Thoracic aorta (tissue), 2 donors: Measurements from ENCODE around the gene ZSCAN26. TPM values are rescaled to one million over a fixed set of nuclear protein-coding genes. Genes with fewer than 3 reads are reported as not detected.

Experiments
- ATAC-seq: fragments of 150-250 bp; one replicate; pipeline ENCODE4 v1.8.0; 2017; ENCODE audit warnings: low read depth; ENCODE audit not compliant: insufficient number of reproducible peaks, low FRiP score
- DNase-seq: peaks from one replicate; pipeline ENCODE4 v3.0.0-alpha.2; 2020; ENCODE audit warnings: low spot score
- H3K27ac ChIP-seq, 2 donors: fragments of 200-600 bp; sonication (generic); 1 replicate in 1 of 2; 2 replicates in 1 of 2; pipeline ENCODE4 v1.5.1; 2016; ENCODE audit warnings: mild to moderate bottlenecking in 2 of 2, moderate library complexity in 2 of 2
- H3K27me3 ChIP-seq: fragments of 200-600 bp; sonication (generic); replicated peaks from 2 replicates; pipeline ENCODE4 v1.6.0; 2016; ENCODE audit warnings: mild to moderate bottlenecking; ENCODE audit not compliant: insufficient read depth
- H3K36me3 ChIP-seq: fragments of 200-600 bp; sonication (generic); one replicate; pipeline ENCODE4 v1.5.1; 2016
- H3K4me1 ChIP-seq, 2 donors: fragments of 200-600 bp; sonication (generic); 1 replicate in 1 of 2; 2 replicates in 1 of 2; pipeline versions ENCODE4 v1.5.1 to v1.6.0; 2016; ENCODE audit warnings: low read depth in 2 of 2, mild to moderate bottlenecking in 1 of 2; ENCODE audit not compliant: control insufficient read depth in 1 of 2
- H3K4me3 ChIP-seq: fragments of 200-600 bp; sonication (generic); 2 replicates; pipeline ENCODE4 v1.5.1; 2016; ENCODE audit warnings: mild to moderate bottlenecking
- H3K9me3 ChIP-seq: fragments of 200-600 bp; sonication (generic); 2 replicates; pipeline ENCODE4 v1.5.1; 2016
- CTCF ChIP-seq: fragments of 200-600 bp; sonication (generic); IDR thresholded peaks from one replicate; pipeline ENCODE4 v1.5.1; 2019; ENCODE audit warnings: antibody characterized with exemption
- total RNA-seq, 2 donors: library from RNA; depleted of rRNA; stranded (reverse); fragments of >200 nt; gene quantifications; one replicate each; pipeline versions ENCODE4 v1.1.0 to v1.2.3, GENCODE V29; 2016

The ZSCAN26 gene
- total RNA-seq, result 10 to 100 TPM; 25.7 to 45.0 TPM

GRCh38 chr6:28266962-28267694, at the start of gene ZSCAN26:
TSS of gene ZSCAN26 (plus strand) at chr6:28267143. CDS start at chr6:28271920, 4,777 bp downstream.
- ATAC-seq (peak; percentile 88), DNase-seq (peak; percentile 21)
- peaks cover 3% of the 10 kb centered on the region for H3K36me3 ChIP-seq
- TF ChIP-seq CTCF, result no peak
- peak within 1 kb of the TSS; percentile 68 to 72 for H3K27ac ChIP-seq
- no peaks in the 10 kb centered on the region for H3K27me3 ChIP-seq
- H3K4me3 ChIP-seq, result peak within 1 kb of the TSS; percentile 90
- no peaks in the 10 kb centered on the region for H3K9me3 ChIP-seq
- peaks cover 10 to 19% of the 10 kb centered on the region in 2 donors for H3K4me1 ChIP-seq

GRCh38 chr6:28217890-28218289, 49.1 kb upstream of the ZSCAN26 start:
- Histone ChIP-seq H3K4me1 (peaks cover 9 to 11% of the 10 kb centered on the region in 2 donors), H3K4me3 (peak overlapping the region; percentile 90), H3K36me3 (no peaks in the 10 kb centered on the region), H3K27ac (no peak overlapping the region), H3K9me3 (no peaks in the 10 kb centered on the region), H3K27me3 (no peaks in the 10 kb centered on the region)
- no peak for TF ChIP-seq CTCF
- DNase-seq, result no peak
- ATAC-seq, result no peak

GRCh38 chr6:28218312-28219248, 48.4 kb upstream of the ZSCAN26 start:
- no peak for TF ChIP-seq CTCF
- no peak for DNase-seq
- peak; percentile 81 for ATAC-seq

GRCh38 chr6:28220257-28221133, 46.4 kb upstream of the ZSCAN26 start:
- no peaks in the 10 kb centered on the region for H3K27me3 ChIP-seq
- DNase-seq, result no peak
- H3K27ac ChIP-seq, result no peak overlapping the region

More at GRCh38 chr6:28218312-28219248, 48.4 kb upstream of the ZSCAN26 start:
- Histone ChIP-seq H3K4me1 (peaks cover 9 to 11% of the 10 kb centered on the region in 2 donors), H3K9me3 (no peaks in the 10 kb centered on the region), H3K27me3 (no peaks in the 10 kb centered on the region), H3K27ac (peak overlapping the region; percentile 10 to 65), H3K36me3 (no peaks in the 10 kb centered on the region), H3K4me3 (peak overlapping the region; percentile 90)

More at GRCh38 chr6:28220257-28221133, 46.4 kb upstream of the ZSCAN26 start:
- no peaks in the 10 kb centered on the region for H3K9me3 ChIP-seq
- no peak for ATAC-seq
- no peak for TF ChIP-seq CTCF
- no peak overlapping the region for H3K4me3 ChIP-seq
- H3K4me1 ChIP-seq, result peaks cover 9 to 14% of the 10 kb centered on the region in 2 donors
- no peaks in the 10 kb centered on the region for H3K36me3 ChIP-seq
